GM19328 (cell line): ENCODE data around the gene LINC01488.

ENCODE experiments used
- ATAC-seq: cut with Tn5 transposase; IDR thresholded peaks from one replicate; pipeline ENCODE4 v1.9.1; 2021; ENCODE audit warnings: mild to moderate bottlenecking, moderate library complexity; ENCODE audit not compliant: unreplicated experiment

LINC01488 gene

DNA sequence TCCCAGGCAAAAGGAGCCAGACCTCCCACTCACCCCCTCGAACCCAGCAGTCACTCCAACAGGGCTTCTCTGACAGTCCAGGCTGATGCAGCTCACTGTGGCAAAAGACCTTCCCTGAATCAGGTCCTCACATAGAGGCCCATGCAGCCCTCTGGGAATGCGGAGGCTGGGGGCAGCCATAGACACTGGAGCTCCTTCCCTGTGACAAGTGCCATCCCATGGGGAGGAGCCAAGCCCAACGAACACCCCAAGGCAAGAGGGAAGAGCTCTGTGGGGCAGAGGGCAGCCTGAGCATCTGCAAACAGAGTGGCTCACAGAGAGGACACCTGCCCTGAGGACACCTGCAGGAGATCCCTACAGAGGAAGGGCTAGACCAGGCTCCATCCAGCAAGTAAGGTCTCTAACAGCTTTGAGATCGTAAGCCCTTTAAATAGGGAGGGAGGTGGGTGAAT, at the start of gene LINC01488:
Gene LINC01488, plus strand, starts transcription at position 271 of the 452 bp plus-strand sequence.
- no peak for ATAC-seq

GRCh38 chr11:69431893-69432738, 49.3 kb upstream of the LINC01488 start:
- ATAC-seq, result no peak

DNA sequence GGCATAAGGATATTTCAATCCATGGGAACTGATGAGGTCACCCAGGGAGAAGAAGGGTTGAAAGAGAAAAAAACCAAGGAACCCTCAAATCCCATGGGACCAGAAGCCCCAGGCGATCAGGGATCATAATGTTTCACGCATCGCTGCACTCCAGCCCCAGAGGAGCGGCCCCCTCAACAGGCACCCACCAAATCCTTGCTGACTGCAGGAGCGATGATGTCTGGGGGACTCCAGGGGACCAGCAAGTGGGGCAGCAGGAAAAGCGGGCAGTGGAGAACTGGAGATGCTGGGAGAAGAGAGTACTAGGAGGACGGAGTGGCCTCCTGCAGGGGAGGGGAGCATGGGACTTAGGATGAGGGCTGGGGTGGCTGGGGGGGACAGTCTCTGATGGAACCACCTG, 47.7 kb upstream of the LINC01488 start:
- ATAC-seq, result no peak

GRCh38 chr11:69434471-69434931, 47.0 kb upstream of the LINC01488 start:
- ATAC-seq, result no peak

GRCh38 chr11:69435161-69435986, 46.1 kb upstream of the LINC01488 start:
- ATAC-seq, result no peak

GRCh38 chr11:69436041-69436982, 45.2 kb upstream of the LINC01488 start:
- ATAC-seq, result no peak

DNA sequence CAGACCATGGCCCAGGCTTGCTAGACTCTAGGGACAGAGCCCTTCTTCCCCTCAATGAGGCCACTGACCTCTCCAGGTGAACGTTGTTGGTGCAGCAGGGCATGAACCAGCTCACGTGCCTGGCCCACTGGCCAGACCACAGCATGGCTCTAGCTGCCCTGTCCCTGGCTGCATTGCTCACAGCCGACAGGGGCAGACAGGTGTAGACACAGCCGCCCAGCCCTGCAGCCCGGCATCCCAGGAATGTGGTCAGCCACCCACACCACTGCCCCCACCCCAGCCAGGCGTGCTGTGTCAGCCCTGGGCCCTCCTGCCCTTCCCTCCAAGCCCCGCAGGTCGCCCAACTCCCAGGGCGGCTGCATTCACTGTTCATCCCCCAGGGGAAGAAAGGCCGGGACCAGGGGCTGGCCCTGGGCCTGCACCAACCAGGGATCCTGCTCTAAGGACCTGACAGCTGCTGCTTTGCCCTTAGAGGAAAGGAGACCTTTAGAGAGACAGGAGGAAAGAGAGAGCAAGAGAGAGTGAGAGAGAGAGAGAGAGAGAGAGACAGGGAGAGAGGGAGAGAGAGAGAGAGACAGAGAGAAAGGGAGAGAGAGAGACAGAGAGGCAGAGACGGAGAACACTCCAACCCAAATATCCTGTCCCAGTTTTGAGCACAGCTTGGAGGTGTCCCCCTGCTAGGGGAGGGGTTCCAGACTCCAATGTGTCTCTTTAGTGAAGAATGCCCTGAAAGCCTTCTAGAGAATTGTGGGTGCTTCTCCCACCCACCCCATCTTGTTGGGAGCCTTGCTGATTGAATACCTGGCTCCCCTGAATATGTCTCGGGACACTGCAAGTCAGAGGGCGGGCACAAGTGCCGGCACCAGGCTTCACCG, 44.2 kb upstream of the LINC01488 start:
- no peak for ATAC-seq

- no peak for ATAC-seq
Observed at GRCh38 chr11:69437876-69438205, 43.6 kb upstream of the LINC01488 start.

- ATAC-seq, result no peak
Observed at GRCh38 chr11:69438286-69438920, 43.1 kb upstream of the LINC01488 start.

DNA sequence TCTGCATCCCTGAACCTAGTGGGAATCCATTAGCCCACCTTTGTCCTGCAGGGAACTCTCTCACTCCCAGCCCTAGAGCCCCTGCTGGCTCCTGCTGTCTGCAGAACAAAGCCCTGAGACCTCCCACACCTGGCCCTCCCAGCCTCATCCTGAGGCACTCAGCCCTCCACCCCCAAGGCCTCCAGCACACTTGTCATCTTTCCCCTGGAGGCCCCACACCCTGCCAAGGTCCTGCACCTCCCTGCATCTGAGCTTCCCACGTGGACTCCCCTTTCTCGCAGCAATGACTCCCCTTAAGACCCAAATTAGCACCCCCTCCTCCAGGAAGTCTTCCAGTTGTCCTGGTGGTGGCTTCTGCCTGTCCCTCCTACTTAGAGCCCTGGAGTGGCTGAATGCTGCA, 42.3 kb upstream of the LINC01488 start:
- ATAC-seq, result no peak

- ATAC-seq, result no peak
Observed at GRCh38 chr11:69439651-69440464, 41.6 kb upstream of the LINC01488 start.

DNA sequence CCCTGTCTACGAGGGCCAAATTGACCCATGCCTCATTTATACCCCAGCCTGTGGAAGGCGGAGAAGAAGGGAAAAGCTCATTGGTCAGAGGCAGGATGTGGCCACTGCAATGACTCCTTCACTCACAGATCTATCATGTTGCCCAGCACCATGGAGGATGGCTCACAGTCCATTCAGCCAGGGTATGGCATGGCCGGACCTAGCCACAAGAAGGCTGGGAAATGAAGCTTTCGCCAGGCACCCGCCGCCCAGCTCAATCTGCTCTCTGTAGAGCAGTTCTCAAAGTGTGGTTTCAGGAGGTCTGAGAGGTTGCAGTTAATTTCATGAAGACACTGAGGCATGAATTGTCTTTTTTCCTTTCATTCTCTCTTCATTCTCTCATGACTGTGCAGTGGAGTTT, 40.6 kb upstream of the LINC01488 start:
- no peak for ATAC-seq

DNA sequence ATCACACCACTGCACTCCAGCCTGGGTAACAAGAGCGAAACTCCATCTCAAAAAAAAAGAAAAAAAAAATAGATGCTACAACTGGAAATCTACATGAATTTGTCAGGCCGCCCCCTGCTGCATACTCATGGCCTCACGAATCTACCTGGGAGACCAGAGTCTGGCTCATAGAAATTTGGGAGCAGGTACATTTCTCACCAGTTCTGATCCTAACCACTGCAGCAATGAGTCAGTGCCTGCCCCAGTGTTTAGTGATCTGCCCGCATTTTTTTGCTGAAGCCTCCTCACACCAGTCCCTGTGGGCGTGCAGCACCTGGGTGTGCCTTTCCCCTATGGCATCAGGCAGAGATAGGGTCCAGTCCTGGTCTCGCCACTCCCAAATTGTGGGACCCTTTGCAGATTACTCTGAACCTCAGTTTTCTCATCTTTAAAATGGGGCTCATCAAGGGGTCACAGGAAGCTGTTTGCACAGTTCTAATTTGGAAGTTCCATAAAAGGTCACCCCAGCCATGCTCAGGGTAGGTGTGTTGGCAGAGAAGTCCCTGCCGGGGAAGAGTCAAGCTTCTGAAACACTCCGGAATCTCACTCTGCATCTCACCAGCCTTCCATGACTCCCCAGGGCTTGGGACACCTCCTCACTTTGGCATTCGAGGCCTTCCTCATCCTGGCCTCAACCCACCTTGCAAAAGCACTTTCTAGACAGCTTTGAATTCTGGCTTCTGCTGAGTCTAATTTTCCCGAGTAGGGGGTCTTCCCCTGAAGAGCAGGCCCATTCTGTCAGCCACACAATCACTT, 39.3 kb upstream of the LINC01488 start:
- ATAC-seq, result no peak

DNA sequence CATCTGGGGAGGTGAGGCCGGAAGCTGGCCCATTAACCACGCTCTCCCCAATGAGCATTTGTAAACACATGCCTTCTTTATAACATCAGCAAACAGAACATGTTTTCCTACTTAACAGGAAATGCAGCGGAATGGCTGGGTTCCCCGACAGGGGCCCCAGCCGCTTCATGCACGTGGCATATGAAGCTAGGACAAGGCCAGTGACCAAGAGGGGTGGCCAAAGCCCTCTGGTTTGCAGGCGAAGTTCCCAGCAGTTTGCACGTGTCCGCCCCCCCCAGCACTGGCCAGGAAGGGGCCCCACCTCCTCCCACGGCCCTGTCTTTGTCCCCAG, 38.7 kb upstream of the LINC01488 start:
- ATAC-seq, result no peak

- ATAC-seq, result peak; percentile 77
Observed at GRCh38 chr11:69443138-69443967, 38.1 kb upstream of the LINC01488 start.

- ATAC-seq, result no peak
Observed at GRCh38 chr11:69443968-69444364, 37.5 kb upstream of the LINC01488 start.
